NCI-H1092 treated with DMSO at 0.1 percent for 48 hours (cell line): ENCODE data around the gene STOX2.

Experiments
- DNase-seq: peaks from one replicate; lab custom pipeline; 2025; lab: John Stamatoyannopoulos, UW

STOX2 gene

DNA sequence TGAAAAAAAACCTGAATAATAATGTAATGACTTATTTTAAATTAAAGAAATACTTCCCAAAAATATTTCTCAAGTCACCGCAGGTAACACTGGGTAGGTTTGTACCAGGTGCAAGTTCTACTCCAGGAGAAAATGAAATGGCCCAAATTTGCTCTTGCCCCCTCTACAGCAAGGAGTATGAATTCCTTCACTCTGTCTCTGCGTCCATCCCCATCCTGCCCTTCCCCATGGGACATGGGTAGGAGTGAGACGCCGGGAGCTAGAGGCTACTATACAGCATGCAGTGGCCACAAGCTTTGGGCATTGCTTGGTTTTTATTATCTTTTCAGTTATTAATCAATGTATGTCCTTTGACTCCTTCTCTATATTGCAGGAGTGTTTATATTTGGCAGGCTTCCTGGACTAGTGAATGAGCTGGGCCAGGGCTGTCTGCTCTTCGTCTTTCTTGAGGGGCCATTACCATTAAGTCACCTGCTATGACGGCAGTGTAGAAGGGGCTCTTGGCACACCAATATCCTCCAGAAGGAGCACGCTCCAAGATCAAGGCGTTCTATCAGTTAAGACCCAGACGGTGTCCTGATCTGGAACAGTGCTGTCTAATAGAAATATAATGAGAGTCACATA, 162.9 kb downstream of the STOX2 start:
- DNase-seq = no peak
